Heart left ventricle (tissue), 16 donors: Measurements from ENCODE around the gene TSSC4. TPM values are rescaled to one million over a fixed set of nuclear protein-coding genes. Genes with fewer than 3 reads are reported as not detected.
A peak's percentile ranks its signal among the peaks of the same experiment; 100 is the strongest.

Experiments
- ATAC-seq, 4 donors: fragments of 200-7000 bp; cut with Tn5 transposase; one replicate each; pipeline ENCODE4 v1.9.1; 2020 to 2022; ENCODE audit warnings: moderate library complexity in 4 of 4, mild to moderate bottlenecking in 3 of 4, moderate number of reproducible peaks in 1 of 4
- DNase-seq, 5 donors: peaks; one replicate each; pipeline ENCODE4 v3.0.0-alpha.2; 2020
- H3K27ac ChIP-seq, 12 donors: fragments of 200-600 bp; sonication (generic) in 4 of 12; one replicate each; pipeline versions ENCODE4 v1.5.0 to v1.8.0; 2016 to 2022; ENCODE audit warnings: mild to moderate bottlenecking in 2 of 12
- H3K27me3 ChIP-seq, 9 donors: fragments of 200-600 bp; sonication (generic) in 2 of 9; one replicate each; pipeline versions ENCODE4 v1.5.1 to v1.8.0; 2016 to 2022; ENCODE audit warnings: mild to moderate bottlenecking in 3 of 9
- H3K36me3 ChIP-seq, 9 donors: fragments of 200-600 bp; sonication (generic) in 2 of 9; one replicate each; pipeline versions ENCODE4 v1.5.0 to v1.8.0; 2018 to 2022; ENCODE audit warnings: mild to moderate bottlenecking in 2 of 9
- H3K4me1 ChIP-seq, 12 donors: fragments of 200-600 bp; sonication (generic) in 4 of 12; one replicate each; pipeline versions ENCODE4 v1.5.0 to v1.8.0; 2016 to 2022; ENCODE audit warnings: mild to moderate bottlenecking in 3 of 12
- H3K4me3 ChIP-seq, 12 donors: fragments of 200-600 bp; sonication (generic) in 4 of 12; one replicate each; pipeline versions ENCODE4 v1.5.0 to v1.8.0; 2017 to 2022; ENCODE audit warnings: mild to moderate bottlenecking in 9 of 12, moderate library complexity in 4 of 12
- H3K9me3 ChIP-seq, 12 donors: fragments of 200-600 bp; sonication (generic) in 4 of 12; one replicate each; pipeline versions ENCODE4 v1.5.0 to v1.8.0; 2016 to 2022; ENCODE audit warnings: mild to moderate bottlenecking in 1 of 12
- POLR2A ChIP-seq, 2 donors: fragments of 450-650 bp; IDR thresholded peaks; one replicate each; pipeline ENCODE4 v1.6.1; 2017; ENCODE audit warnings: antibody characterized with exemption in 2 of 2, mild to moderate bottlenecking in 2 of 2, moderate library complexity in 2 of 2
- WGBS, 4 donors: extraction: QIAGEN DNeasy Blood & Tissue Kit in 2 of 4; methylation state at CpG; one replicate each; pipeline versions ENCODE4 v1.1.5 to v1.1.7; 2013 to 2018; 5-methylcytosine and 5-hydroxymethylcytosine counted together
- intact Hi-C, 10 donors: fragments of 100-400 bp; cut with DNase I; formaldehyde crosslinking; loops; one replicate each; pipeline versions ENCODE4 v1.11.1 to v1.14.2; 2022
- polyA plus RNA-seq, 2 donors: library from polyadenylated mRNA; stranded (reverse); fragments of 200-250 nt; gene quantifications; one replicate each; pipeline ENCODE4 v1.2.3, GENCODE V29; 2013
- total RNA-seq, 9 donors: library from RNA; depleted of rRNA in 2 of 9; stranded (reverse); fragments of >200 nt in 2 of 9; fragmentation: NEBNext Ultra II Directional in 3 of 9; extraction: Animal tissue kit (Norgen Biotek cat#: 25700) in 3 of 9; gene quantifications; one replicate each; pipeline versions ENCODE4 v1.1.0 to v1.2.4, GENCODE V29; 2016 to 2023
- TF ChIP-seq, protein P1 (sequence below), 12 donors: fragments of 200-600 bp; sonication (generic) in 4 of 12; IDR thresholded peaks; one replicate each; pipeline versions ENCODE4 v1.5.0 to v1.8.0; 2018 to 2022; ENCODE audit warnings: antibody characterized with exemption in 12 of 12, mild to moderate bottlenecking in 5 of 12
- donor health status: ischemic (EF 13 %, LVEDD 7.1; RV severe dilation, severe dysfunction).
- donor health status: healthy with polysubstance abuse.
- donor health status: DM: no; HTN: yes; CAD: no.
- donor health status: DM: no; HTN: no; CAD: no.
- donor health status: ischemic (EF 25% LVEDD 6.9; RV normal size, moderate dysfunction).
- donor health status: ischemic (EF 25% LVEDD 5.7; RV mildly dilated, moderate dysfunction).
- donor health status: healthy.
- donor health status: DM: yes; HTN: yes; CAD: no.
- donor health status: ischemic (EF 35%, LVEDD 5.7; RV mildly dilated, moderate dysfunction).
- donor health status: nonischemic (EF 11% LVEDD 7.7; RV severe dilation, severe dysfunction).
- donor health status: DM: yes; HTN: yes; CAD: no.
- donor health status: PGD.
- donor health status: ischemic (EF 29% LVEDD 5.4; RV normal size, mild dysfunction).
- donor health status: nonischemic (EF 23%, LVEDD 6.1; RV moderate dilation, normal function).

The TSSC4 gene
- total and polyA plus RNA-seq, 11 donors, result 23.4 to 75.9 (median 37.2) TPM

DNA sequence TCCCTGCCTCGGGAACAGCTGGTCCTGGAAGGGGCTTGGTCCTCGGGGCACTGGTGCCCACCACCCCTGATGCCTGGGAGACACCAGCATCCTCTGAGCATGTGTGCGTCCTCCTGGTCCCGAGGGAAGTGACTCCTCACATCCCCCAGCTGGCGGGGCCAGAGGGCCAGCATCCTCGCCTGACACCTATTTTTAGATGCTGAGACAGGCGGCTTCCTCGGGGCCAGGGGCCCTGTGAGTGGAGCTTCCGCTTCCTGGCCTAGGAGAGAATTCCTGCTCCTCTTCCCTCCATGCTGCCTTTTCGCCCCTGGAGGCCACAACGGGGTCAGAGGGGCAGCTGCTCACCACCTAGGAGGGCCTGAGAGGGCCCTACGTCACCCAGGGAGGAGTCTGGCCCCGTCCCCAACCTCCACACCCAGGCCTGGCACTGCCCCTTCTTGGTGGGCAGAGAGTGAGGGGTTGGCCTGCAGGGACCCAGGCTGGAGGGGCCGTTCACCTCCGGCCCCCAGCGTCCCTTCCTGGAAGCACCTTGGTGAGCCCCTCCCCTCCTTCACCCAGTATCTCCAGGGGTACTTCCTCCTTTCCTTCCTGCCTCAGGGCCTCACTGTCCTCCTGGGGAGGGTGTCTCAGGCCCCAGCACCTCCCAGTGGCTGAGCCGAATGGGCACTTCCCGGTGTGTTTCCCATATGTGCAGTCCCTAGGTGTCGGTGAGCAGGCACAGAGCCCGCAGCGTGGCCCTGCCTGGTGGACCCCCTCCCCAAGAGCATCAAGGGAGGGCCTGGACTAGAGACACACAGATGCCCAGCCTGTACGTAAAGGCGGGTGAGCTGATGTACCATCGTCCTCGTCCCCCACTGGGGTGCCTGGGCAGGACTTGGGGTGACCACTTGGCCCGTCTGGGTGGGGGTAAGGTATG, 17.4 kb upstream of the TSSC4 start:
- intact Hi-C loops, result loop anchor here in 2 of 10 donors (2.0 to 5.0 kb wide), 2 partner anchors 76 to 78 kb away; no protein-coding TSS in a partner anchor

DNA sequence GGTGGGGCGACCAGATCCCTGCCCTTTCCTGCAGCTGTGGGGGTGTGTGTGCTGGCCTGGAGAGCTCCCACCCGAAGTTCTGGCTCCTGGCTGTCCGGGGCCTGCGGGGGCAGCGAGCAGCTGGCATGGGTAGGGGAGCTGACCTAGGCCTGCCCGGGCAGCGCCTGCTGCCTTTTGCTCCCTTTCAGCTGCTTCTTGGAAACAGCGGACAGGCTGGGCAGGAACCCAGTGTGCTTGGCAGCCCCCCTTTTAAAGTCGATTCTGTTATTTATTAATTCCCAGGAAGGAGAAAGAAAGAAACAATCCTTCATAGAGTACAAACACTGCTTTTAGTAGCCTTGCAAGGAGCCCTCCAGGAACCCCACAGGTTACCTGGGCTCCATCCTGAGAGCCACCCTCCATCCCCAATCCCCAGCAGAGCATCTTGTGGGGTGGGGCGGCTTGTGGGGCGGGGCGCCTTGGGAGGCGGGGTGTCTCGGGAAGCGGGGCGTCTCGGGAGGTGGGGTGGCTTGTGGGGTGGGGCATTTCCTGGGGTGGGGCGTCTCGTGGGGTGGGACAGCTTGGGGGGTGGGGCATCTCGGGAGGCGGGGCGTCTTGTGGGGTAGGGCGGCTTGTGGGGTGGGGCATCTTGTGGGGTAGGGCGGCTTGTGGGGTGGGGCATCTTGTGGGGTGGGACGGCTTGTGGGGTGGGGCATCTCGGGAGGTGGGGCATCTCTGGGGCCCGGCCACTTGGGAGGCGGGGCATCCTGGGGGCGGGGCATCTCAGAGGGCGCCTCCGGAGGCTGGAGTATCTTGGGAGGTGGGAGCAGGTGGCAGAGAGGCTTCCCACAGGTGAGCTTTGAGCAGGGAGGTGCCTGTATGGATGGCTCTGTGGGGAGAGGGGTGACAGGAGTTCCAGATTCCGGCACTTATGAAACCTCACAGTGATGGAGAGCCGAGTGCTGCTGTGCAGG, 16.4 kb upstream of the TSSC4 start:
- Histone ChIP-seq H3K4me1 (peaks cover 45 to 100% (median 94%) of the 10 kb centered on the region in 12 donors), H3K27ac (peak overlapping the region; percentile 46 to 100 (median 99)), H3K4me3 (peak overlapping the region in 1 of 12 donors; percentile 8), H3K27me3 (no peaks in the 10 kb centered on the region), H3K9me3 (no peaks in the 10 kb centered on the region), H3K36me3 (peaks cover 0 to 34% (median 7%) of the 10 kb centered on the region in 9 donors)
- TF ChIP-seq POLR2A (IDR thresholded peaks at IDR 0.05), result no peak
- TF ChIP-seq, protein P1, sequence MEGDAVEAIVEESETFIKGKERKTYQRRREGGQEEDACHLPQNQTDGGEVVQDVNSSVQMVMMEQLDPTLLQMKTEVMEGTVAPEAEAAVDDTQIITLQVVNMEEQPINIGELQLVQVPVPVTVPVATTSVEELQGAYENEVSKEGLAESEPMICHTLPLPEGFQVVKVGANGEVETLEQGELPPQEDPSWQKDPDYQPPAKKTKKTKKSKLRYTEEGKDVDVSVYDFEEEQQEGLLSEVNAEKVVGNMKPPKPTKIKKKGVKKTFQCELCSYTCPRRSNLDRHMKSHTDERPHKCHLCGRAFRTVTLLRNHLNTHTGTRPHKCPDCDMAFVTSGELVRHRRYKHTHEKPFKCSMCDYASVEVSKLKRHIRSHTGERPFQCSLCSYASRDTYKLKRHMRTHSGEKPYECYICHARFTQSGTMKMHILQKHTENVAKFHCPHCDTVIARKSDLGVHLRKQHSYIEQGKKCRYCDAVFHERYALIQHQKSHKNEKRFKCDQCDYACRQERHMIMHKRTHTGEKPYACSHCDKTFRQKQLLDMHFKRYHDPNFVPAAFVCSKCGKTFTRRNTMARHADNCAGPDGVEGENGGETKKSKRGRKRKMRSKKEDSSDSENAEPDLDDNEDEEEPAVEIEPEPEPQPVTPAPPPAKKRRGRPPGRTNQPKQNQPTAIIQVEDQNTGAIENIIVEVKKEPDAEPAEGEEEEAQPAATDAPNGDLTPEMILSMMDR (IDR thresholded peaks at IDR 0.05), result no peak
- WGBS, 4 donors, result 37 to 58% (median 50%) methylated on average over 4 to 33 of the region's 33 CpGs
- peak in 2 of 5 donors; percentile 43 to 59 for DNase-seq
- intact Hi-C loops, result loop anchor here in 2 of 10 donors (2.0 to 5.0 kb wide), 2 partner anchors 77 to 79 kb away; no protein-coding TSS in a partner anchor
- ATAC-seq, result no peak

More for the DNA sequence above, 17.4 kb upstream of the TSSC4 start:
- ATAC-seq (peak; percentile 43 to 78 (median 54)), DNase-seq (peak; percentile 86 to 92 (median 89))
- Histone ChIP-seq H3K9me3 (no peaks in the 10 kb centered on the region), H3K36me3 (peaks cover 0 to 24% (median 7%) of the 10 kb centered on the region in 9 donors), H3K27me3 (no peaks in the 10 kb centered on the region), H3K27ac (peak overlapping the region; percentile 46 to 100 (median 99)), H3K4me1 (peaks cover 38 to 100% (median 87%) of the 10 kb centered on the region in 12 donors), H3K4me3 (peak overlapping the region in 6 of 12 donors; percentile 8 to 30 (median 18))
- TF ChIP-seq, protein P1 (IDR thresholded peaks at IDR 0.05), result peak in 5 of 12 donors; percentile 7 to 44 (median 25)
- no peak for TF ChIP-seq POLR2A (IDR thresholded peaks at IDR 0.05)
- WGBS, 4 donors, result 18 to 29% (median 23%) methylated on average over 17 to 26 of the region's 26 CpGs

DNA sequence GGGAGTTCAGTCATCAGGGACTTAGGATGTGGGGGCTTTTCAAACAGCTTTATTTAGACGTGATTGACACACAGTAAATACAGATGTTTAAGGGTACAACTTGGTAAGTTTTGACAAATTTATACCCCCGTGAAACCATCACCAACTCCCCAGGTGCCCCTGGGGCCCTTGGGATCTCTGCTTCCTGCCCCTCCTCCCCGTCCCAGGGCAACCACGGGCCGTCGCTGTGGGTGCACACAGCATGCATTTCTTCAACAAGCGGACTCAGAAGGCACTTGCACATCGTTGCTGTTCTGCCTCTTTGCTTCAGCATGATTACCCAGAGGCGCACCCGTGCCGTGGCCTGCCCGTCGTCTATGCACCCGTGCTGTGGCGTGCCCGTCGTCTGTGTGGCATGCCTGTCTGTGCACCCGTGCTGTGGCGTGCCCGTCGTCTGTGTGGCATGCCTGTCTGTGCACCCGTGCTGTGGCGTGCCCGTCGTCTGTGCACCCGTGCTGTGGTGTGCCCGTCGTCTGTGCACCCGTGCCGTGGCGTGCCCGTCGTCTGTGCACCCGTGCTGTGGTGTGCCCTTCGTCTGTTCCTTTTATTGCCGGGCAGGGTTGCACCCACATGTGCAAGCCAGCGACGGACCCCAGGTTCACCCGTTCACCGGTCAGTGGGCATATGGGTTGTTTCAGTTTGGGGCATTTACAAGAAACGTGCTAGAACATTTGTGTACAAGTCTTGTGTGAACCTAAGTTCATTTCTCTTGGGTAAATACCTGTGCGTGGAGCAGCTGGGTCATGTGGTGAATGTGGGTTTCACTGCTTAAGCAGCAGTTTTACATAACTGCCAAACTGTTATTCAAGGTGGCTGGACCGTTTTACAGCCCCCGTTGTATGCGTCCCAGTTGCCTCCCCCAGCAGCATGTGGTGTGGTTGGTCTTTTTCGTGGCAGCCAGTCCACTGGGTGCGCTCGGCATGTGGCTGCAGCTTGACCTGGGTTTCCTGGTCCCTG, 15.1 kb upstream of the TSSC4 start:
- 63 to 73% (median 66%) methylated on average over 38 to 48 of the region's 48 CpGs for WGBS, 4 donors
- Histone ChIP-seq H3K27ac (peak overlapping the region in 10 of 12 donors; percentile 40 to 100 (median 73)), H3K4me1 (peaks cover 50 to 100% (median 95%) of the 10 kb centered on the region in 12 donors), H3K9me3 (no peaks in the 10 kb centered on the region), H3K27me3 (no peaks in the 10 kb centered on the region), H3K36me3 (peaks cover 0 to 44% (median 9%) of the 10 kb centered on the region in 9 donors), H3K4me3 (no peak overlapping the region)
- TF ChIP-seq, protein P1 (IDR thresholded peaks at IDR 0.05), result no peak
- TF ChIP-seq POLR2A (IDR thresholded peaks at IDR 0.05), result no peak
- no peak for ATAC-seq
- peak in 1 of 5 donors; percentile 18 for DNase-seq
- intact Hi-C loops, result no loop called here
